PFSK-1 (cell line): ENCODE results near the gene HTR5A. TPM values are rescaled to one million over a fixed set of nuclear protein-coding genes. Genes with fewer than 3 reads are reported as not detected.

Experiments
- FOXP2 ChIP-seq: optimal IDR thresholded peaks from 2 replicates; pipeline ENCODE3; 2011; ENCODE audit warnings: borderline replicate concordance, control low read depth, inconsistent platforms; ENCODE audit not compliant: insufficient read depth; ENCODE audit errors: extremely low read length, extremely low read depth
- POLR2AphosphoS5 ChIP-seq: IDR thresholded peaks from 2 replicates; pipeline ENCODE4 v1.6.1; 2012; ENCODE audit warnings: low read depth, mild to moderate bottlenecking, control low read depth, low read length, moderate library complexity
- REST ChIP-seq, 2 experiments: IDR thresholded peaks; 2 replicates each; pipeline versions ENCODE4 v1.6.1 to v1.8.0; 2011 to 2012; ENCODE audit warnings: low read depth in 2 of 2, low read length in 2 of 2, control low read depth in 1 of 2, inconsistent platforms in 1 of 2, mild to moderate bottlenecking in 1 of 2, moderate library complexity in 1 of 2; ENCODE audit not compliant: insufficient read depth in 1 of 2
- SIN3A ChIP-seq: IDR thresholded peaks from 2 replicates; pipeline ENCODE4 v1.6.1; 2012; ENCODE audit warnings: mild to moderate bottlenecking, low read length, moderate library complexity, borderline replicate concordance; ENCODE audit not compliant: insufficient read depth
- TAF1 ChIP-seq: IDR thresholded peaks from 2 replicates; pipeline ENCODE4 v1.6.1; 2012; ENCODE audit warnings: low read length, control low read depth, borderline replicate concordance; ENCODE audit not compliant: insufficient read depth
- polyA plus RNA-seq: library from polyadenylated mRNA; unstranded; fragments of >200 nt; gene quantifications from one replicate; pipeline ENCODE4 v1.2.1, GENCODE V29; 2012; ENCODE audit warnings: low read depth, missing spikeins; ENCODE audit not compliant: insufficient read length

The HTR5A gene
- not detected for polyA plus RNA-seq

DNA sequence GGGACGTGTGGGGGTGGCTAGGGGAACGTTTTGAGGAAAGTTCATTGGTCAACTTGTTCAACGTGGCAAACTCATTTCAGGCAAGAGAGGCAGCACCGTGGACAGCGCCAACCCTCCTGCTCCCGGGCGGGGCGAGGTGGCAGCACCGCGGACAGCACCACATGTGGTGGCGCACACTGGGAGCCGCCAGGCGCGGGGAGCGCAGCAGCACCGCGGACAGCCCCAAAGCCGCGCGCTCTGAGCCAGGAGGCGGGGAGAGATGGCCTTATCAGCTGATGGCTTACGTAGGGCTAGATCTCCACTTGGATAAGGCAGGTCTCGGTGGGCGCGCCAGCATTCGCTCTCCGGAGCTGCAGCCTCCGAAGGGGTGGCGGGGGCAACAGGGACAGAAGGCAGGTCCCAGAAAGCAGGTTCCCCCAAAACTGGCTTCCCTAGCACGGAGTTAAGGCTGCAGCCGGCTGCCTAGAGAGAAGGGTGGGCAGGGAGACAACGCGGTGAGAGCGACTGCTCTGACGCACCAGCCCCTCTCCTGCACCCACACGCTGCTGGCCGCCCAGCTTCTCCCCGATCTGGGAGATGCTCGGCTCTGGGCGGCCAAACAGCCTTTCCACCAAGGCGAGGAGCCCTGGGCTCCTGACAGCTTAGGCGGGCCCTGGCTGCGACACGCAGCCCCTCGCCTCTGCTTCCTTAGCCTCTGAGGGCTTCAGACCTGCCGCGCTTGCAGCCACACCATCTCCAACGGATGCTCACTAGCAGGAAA is at the start of gene HTR5A:
HTR5A (plus strand) TSS at position 333 of the 760 bp plus-strand sequence. CDS start 576 bp downstream, outside the sequence.
- TF ChIP-seq REST (IDR thresholded peaks at IDR 0.05; ENCODE audit: insufficient read depth in 1 of 2, low read depth in 2 of 2, low read length in 2 of 2) (peak; percentile 99 to 100), TAF1 (no peak), FOXP2 (peak; percentile 95), SIN3A (peak; percentile 100)

GRCh38 chr7:155020996-155021395 is 49.1 kb upstream of the HTR5A start:
- TF ChIP-seq POLR2AphosphoS5 (no peak), SIN3A (no peak), FOXP2 (no peak), REST (IDR thresholded peaks at IDR 0.05; ENCODE audit: insufficient read depth in 1 of 2, low read depth in 2 of 2, low read length in 2 of 2) (no peak), TAF1 (no peak)

DNA sequence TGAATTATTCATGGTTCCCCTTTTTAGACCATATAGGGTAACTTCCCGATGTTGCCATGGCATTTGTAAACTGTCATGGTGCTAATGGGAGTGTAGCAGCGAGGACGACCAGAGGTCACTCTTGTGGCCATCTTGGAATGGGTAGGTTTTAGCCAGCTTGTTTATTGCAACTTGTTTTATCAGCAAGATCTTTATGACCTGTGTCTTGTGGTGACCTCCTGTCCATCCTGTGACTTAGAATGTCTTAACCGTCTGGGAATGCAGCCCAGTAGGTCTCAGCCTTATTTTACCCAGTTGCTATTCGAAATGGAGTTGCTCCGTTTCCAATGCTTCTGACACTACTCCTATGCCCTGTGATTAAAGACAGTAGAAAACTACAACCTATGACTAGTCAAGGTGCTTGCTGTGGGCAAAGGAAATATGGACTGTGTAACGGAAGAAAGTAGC is 48.4 kb upstream of the HTR5A start:
- TF ChIP-seq FOXP2 (no peak), TAF1 (no peak), SIN3A (no peak), POLR2AphosphoS5 (no peak), REST (IDR thresholded peaks at IDR 0.05; ENCODE audit: insufficient read depth in 1 of 2, low read depth in 2 of 2, low read length in 2 of 2) (no peak)

DNA sequence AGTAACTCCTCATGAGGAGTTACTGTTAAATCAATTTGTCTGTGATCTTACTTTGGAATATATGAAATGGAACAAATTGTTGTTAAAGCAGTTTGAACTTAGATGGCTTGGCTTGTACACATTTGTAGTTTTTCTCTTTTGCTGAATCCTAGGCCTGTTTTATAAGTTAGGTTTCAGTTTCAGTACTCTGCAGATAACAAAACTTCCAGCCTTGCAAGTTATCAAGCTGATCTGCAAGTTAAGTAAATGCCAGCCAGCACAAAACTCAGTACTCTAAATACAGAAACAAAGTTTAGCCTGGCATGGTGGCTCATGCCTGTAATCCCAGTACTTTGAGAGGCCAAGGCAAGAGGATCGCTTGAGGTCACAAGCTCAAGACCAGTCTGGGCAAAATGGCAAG is 42.2 kb upstream of the HTR5A start:
- TF ChIP-seq POLR2AphosphoS5 (no peak), FOXP2 (no peak), SIN3A (no peak), TAF1 (no peak), REST (IDR thresholded peaks at IDR 0.05; ENCODE audit: insufficient read depth in 1 of 2, low read depth in 2 of 2, low read length in 2 of 2) (no peak)
